Tibial nerve (tissue), 4 donors: ENCODE data around the gene CIAPIN1.

Experiments
- EP300 ChIP-seq, 2 donors: sonication (generic); formaldehyde crosslinking; IDR thresholded peaks; one replicate each; pipeline ENCODE4 v1.6.1; 2017; ENCODE audit warnings: antibody characterized with exemption in 2 of 2, mild to moderate bottlenecking in 1 of 2
- POLR2A ChIP-seq, 2 donors: fragments of 450-650 bp; IDR thresholded peaks; one replicate each; pipeline ENCODE4 v1.6.1; 2017; ENCODE audit warnings: antibody characterized with exemption in 2 of 2, mild to moderate bottlenecking in 2 of 2, moderate library complexity in 2 of 2
- TF ChIP-seq, protein P1 (sequence below), 5 experiments: fragments of 200-600 bp in 3 of 5; fragments of 450-650 bp in 2 of 5; sonication (generic) in 3 of 5; IDR thresholded peaks; one replicate each; pipeline ENCODE4 v1.5.1; 2016 to 2019; ENCODE audit warnings: antibody characterized with exemption in 5 of 5, mild to moderate bottlenecking in 3 of 5, moderate library complexity in 2 of 5

DNA sequence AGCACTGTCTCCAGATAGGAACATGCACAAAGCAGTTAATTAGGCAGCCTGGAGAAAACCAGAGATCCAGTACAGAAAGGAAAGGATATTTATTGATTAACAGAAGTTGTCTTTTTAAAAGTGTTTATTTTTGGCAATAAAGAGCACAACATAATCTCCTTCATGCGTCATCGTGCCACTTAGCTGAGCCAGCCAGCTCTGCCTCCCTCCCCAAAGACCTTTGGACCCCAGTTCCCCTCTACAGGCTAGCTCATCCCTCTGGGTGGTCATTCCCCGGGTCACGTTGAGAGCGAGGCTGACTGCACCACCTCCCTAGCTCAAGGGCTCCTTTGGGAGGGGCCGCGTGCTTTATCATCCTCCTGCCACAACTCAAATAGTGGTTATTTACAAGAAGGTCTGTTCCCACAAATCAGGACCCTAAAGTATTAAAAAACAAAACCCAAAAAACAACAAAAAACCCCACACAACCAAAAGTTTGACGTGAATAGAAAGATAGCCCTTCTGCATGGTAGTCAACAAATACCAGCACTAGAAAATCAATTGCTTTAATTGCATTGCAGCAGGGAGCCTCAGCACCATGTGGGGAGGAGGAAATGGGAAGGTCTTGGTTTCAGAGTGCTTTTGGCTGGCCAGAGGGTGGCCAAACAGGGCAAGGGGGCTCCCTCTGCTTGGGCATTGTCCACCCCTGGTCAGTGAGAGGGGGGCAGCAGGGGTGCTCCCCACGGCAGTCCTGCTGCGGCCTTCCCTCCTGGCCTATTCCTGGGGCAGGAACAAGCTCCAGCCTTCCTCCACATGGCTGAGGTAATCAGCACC, 24.9 kb upstream of the CIAPIN1 start:
- TF ChIP-seq EP300 (IDR thresholded peaks at IDR 0.05): no peak
- TF ChIP-seq, protein P1, sequence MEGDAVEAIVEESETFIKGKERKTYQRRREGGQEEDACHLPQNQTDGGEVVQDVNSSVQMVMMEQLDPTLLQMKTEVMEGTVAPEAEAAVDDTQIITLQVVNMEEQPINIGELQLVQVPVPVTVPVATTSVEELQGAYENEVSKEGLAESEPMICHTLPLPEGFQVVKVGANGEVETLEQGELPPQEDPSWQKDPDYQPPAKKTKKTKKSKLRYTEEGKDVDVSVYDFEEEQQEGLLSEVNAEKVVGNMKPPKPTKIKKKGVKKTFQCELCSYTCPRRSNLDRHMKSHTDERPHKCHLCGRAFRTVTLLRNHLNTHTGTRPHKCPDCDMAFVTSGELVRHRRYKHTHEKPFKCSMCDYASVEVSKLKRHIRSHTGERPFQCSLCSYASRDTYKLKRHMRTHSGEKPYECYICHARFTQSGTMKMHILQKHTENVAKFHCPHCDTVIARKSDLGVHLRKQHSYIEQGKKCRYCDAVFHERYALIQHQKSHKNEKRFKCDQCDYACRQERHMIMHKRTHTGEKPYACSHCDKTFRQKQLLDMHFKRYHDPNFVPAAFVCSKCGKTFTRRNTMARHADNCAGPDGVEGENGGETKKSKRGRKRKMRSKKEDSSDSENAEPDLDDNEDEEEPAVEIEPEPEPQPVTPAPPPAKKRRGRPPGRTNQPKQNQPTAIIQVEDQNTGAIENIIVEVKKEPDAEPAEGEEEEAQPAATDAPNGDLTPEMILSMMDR (IDR thresholded peaks at IDR 0.05): no peak
- TF ChIP-seq POLR2A (IDR thresholded peaks at IDR 0.05): no peak
